Hepatocyte (in vitro differentiated cells): ENCODE measurements around the gene PPP2R5C. TPM values are rescaled to one million over a fixed set of nuclear protein-coding genes. Genes with fewer than 3 reads are reported as not detected.

Experiments
- DNase-seq: peaks from one replicate; pipeline ENCODE4 v3.0.0-alpha.2; 2016; ENCODE audit warnings: low spot score
- H2AFZ ChIP-seq: fragments of 200-600 bp; sonication (generic); 2 replicates; pipeline ENCODE4 v1.6.0; 2016; ENCODE audit warnings: antibody characterized with exemption, mild to moderate bottlenecking
- H3K27ac ChIP-seq: fragments of 200-600 bp; sonication (generic); 2 replicates; pipeline ENCODE4 v1.5.1; 2016; ENCODE audit warnings: mild to moderate bottlenecking
- H3K27me3 ChIP-seq: fragments of 200-600 bp; sonication (generic); 2 replicates; pipeline ENCODE4 v1.6.1; 2016
- H3K36me3 ChIP-seq: fragments of 200-600 bp; sonication (generic); replicated peaks from 2 replicates; pipeline ENCODE4 v1.5.1; 2016; ENCODE audit warnings: low read depth; ENCODE audit not compliant: insufficient read depth
- H3K4me1 ChIP-seq: fragments of 200-600 bp; sonication (generic); 2 replicates; pipeline ENCODE4 v1.5.1; 2016; ENCODE audit warnings: mild to moderate bottlenecking, moderate library complexity; ENCODE audit not compliant: insufficient read depth
- H3K4me2 ChIP-seq: fragments of 200-600 bp; sonication (generic); 2 replicates; pipeline ENCODE4 v1.6.0; 2016
- H3K4me3 ChIP-seq: fragments of 200-600 bp; sonication (generic); 2 replicates; pipeline ENCODE4 v1.5.1; 2016; ENCODE audit warnings: mild to moderate bottlenecking
- H3K79me2 ChIP-seq: fragments of 200-600 bp; sonication (generic); 2 replicates; pipeline ENCODE4 v1.6.0; 2017; ENCODE audit warnings: mild to moderate bottlenecking
- H3K9me2 ChIP-seq: fragments of 200-600 bp; sonication (generic); replicated peaks from 2 replicates; pipeline ENCODE4 v1.6.0; 2017; ENCODE audit warnings: mild to moderate bottlenecking; ENCODE audit not compliant: insufficient read depth
- H3K9me3 ChIP-seq: fragments of 200-600 bp; sonication (generic); 2 replicates; pipeline ENCODE4 v1.5.1; 2016; ENCODE audit warnings: low read depth, mild to moderate bottlenecking
- H4K20me1 ChIP-seq: fragments of 200-600 bp; sonication (generic); 2 replicates; pipeline ENCODE4 v1.6.0; 2016; ENCODE audit warnings: mild to moderate bottlenecking; ENCODE audit not compliant: insufficient read depth, poor library complexity, severe bottlenecking
- EZH2 ChIP-seq: fragments of 200-600 bp; sonication (generic); IDR thresholded peaks from 2 replicates; pipeline ENCODE4 v1.6.1; 2016; ENCODE audit warnings: antibody characterized with exemption, mild to moderate bottlenecking, borderline replicate concordance
- EZH2phosphoT487 ChIP-seq: fragments of 200-600 bp; sonication (generic); IDR thresholded peaks from one replicate; pipeline ENCODE4 v1.6.1; 2018; ENCODE audit warnings: antibody characterized with exemption, mild to moderate bottlenecking, low read depth, moderate library complexity; ENCODE audit not compliant: unreplicated experiment, severe bottlenecking
- WGBS: methylation state at CpG from one replicate; pipeline ENCODE4 v1.1.6; 2016; ENCODE audit warnings: low lambda C conversion rate; ENCODE audit errors: missing lambda C conversion rate; 5-methylcytosine and 5-hydroxymethylcytosine counted together
- polyA plus RNA-seq: library from polyadenylated mRNA; unstranded; fragments of >200 nt; fragmentation: Nextera tagmentation; extraction: Ambion mirVana; gene quantifications from 2 replicates; pipeline ENCODE4 v1.2.1, GENCODE V29; 2016
- total RNA-seq: library from RNA; depleted of rRNA; stranded (reverse); fragments of >200 nt; gene quantifications from 2 replicates; pipeline ENCODE4 v1.2.3, GENCODE V29; 2014
- TF ChIP-seq, protein P1 (sequence below): fragments of 200-600 bp; sonication (generic); IDR thresholded peaks from 2 replicates; pipeline ENCODE4 v1.5.1; 2016; ENCODE audit warnings: antibody characterized with exemption, mild to moderate bottlenecking; ENCODE audit not compliant: poor library complexity

Gene PPP2R5C
- total and polyA plus RNA-seq, 2 experiments from 2014 or later, result 47.4 to 78.0 TPM

GRCh38 chr14:101730626-101731186 lies 30.8 kb upstream of the PPP2R5C start:
- DNase-seq, result no peak
- Histone ChIP-seq H3K79me2 (no peaks in the 10 kb centered on the region), H4K20me1 (no peaks in the 10 kb centered on the region), H3K27me3 (no peaks in the 10 kb centered on the region), H3K36me3 (no peaks in the 10 kb centered on the region), H3K4me3 (no peak overlapping the region), H3K27ac (peak overlapping the region; percentile 96), H3K4me2 (peak overlapping the region; percentile 32), H2AFZ (peak overlapping the region; percentile 0), H3K4me1 (peaks cover 7% of the 10 kb centered on the region), H3K9me3 (no peaks in the 10 kb centered on the region), H3K9me2 (no peaks in the 10 kb centered on the region)
- TF ChIP-seq EZH2phosphoT487 (no peak), EZH2 (no peak)
- TF ChIP-seq, protein P1, sequence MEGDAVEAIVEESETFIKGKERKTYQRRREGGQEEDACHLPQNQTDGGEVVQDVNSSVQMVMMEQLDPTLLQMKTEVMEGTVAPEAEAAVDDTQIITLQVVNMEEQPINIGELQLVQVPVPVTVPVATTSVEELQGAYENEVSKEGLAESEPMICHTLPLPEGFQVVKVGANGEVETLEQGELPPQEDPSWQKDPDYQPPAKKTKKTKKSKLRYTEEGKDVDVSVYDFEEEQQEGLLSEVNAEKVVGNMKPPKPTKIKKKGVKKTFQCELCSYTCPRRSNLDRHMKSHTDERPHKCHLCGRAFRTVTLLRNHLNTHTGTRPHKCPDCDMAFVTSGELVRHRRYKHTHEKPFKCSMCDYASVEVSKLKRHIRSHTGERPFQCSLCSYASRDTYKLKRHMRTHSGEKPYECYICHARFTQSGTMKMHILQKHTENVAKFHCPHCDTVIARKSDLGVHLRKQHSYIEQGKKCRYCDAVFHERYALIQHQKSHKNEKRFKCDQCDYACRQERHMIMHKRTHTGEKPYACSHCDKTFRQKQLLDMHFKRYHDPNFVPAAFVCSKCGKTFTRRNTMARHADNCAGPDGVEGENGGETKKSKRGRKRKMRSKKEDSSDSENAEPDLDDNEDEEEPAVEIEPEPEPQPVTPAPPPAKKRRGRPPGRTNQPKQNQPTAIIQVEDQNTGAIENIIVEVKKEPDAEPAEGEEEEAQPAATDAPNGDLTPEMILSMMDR, result no peak
- 77% methylated on average over 3 of the region's 3 CpGs for WGBS

- DNase-seq, result peak; percentile 91
- H4K20me1 ChIP-seq, result no peaks in the 10 kb centered on the region
- H3K4me3 ChIP-seq, result no peak overlapping the region
- H3K9me3 ChIP-seq, result no peaks in the 10 kb centered on the region
- no peak for TF ChIP-seq EZH2
- TF ChIP-seq EZH2phosphoT487, result no peak
- TF ChIP-seq, protein P1, result no peak
- no peaks in the 10 kb centered on the region for H3K9me2 ChIP-seq
- peak overlapping the region; percentile 96 for H3K27ac ChIP-seq
- H3K79me2 ChIP-seq, result no peaks in the 10 kb centered on the region
- no peaks in the 10 kb centered on the region for H3K36me3 ChIP-seq
- WGBS, result 32% methylated on average over 16 of the region's 16 CpGs
- peak overlapping the region; percentile 65 for H3K4me2 ChIP-seq
- no peaks in the 10 kb centered on the region for H3K27me3 ChIP-seq
- H3K4me1 ChIP-seq, result peaks cover 7% of the 10 kb centered on the region
- peak overlapping the region; percentile 0 for H2AFZ ChIP-seq
Measured at GRCh38 chr14:101731187-101732080, 30.1 kb upstream of the PPP2R5C start.

DNA sequence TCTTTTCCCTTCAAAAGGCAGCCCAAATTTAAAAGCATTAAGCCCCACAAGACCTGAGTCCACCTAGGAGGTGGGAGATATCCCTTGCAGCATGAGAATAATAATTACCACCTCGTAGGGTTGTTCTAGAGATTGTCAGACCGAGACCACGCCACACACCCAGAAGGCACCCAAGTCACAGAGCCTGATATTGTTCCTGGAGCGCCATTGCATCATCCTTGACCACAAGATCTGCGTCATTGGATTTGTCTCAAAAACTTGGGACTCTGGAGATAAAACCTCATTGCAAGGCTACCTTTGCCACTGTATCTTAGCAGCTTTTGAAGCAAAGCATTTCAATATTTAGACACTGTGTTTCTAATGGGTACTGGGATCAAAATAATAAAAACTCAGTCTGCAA lies 29.4 kb upstream of the PPP2R5C start:
- no peaks in the 10 kb centered on the region for H3K79me2 ChIP-seq
- peak overlapping the region; percentile 96 for H3K27ac ChIP-seq
- H3K4me1 ChIP-seq, result peaks cover 7% of the 10 kb centered on the region
- no peaks in the 10 kb centered on the region for H3K27me3 ChIP-seq
- TF ChIP-seq, protein P1, result no peak
- no peak for TF ChIP-seq EZH2
- TF ChIP-seq EZH2phosphoT487, result no peak
- no peak overlapping the region for H2AFZ ChIP-seq
- H4K20me1 ChIP-seq, result no peaks in the 10 kb centered on the region
- no peaks in the 10 kb centered on the region for H3K36me3 ChIP-seq
- 96% methylated on average over 5 of the region's 5 CpGs for WGBS
- no peak for DNase-seq
- H3K4me3 ChIP-seq, result no peak overlapping the region
- no peaks in the 10 kb centered on the region for H3K9me3 ChIP-seq
- peak overlapping the region; percentile 65 for H3K4me2 ChIP-seq
- H3K9me2 ChIP-seq, result no peaks in the 10 kb centered on the region
